CD4-positive, alpha-beta T cell treated with Interleukin-6 at 100 ng/mL for 8 hours (primary cell): Measurements from ENCODE around the gene TEKTIP1.

Experiments
- DNase-seq: peaks from one replicate; pipeline ENCODE4 v3.0.0-alpha.2; 2020; ENCODE audit warnings: mixed read lengths, low spot score

TEKTIP1 gene

DNA sequence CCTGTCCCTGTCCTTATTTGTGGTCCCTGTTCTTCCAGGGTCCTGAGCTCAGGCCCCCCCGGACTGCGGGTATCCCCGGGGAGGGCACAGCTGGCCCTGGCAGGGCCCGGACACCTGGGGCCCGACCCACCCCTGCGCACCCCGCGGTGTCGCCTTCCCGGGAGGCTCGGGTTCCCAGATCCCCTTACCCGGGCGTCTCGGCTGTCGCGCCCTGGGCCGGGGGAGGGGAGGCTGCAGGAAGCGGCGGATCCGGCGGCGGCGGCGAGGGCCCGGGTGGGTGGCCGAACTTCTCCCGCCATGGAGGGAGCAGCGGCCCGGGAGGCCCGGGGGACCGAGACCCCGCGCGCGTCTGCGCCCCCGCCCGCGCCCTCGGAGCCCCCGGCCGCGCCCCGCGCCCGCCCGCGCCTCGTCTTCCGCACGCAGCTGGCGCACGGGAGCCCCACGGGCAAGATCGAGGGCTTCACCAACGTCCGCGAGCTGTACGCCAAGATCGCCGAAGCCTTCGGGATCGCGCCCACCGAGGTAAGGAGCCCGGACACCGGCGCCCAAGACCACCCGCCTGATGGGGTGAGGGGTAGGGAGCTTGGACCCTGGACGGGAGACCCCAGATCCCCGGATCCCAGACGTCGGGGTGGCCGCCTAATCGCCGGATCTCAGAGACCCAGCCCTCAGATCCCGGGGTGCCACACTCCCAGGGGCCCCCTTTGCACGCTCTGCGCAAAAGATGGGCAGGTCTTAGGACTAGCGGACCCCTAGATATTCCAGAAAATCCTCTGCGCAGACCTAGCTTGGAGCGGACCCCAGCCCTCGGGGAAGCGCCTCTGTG, 46.5 kb downstream of the TEKTIP1 start, which contains the start of gene GIPC3:
TSS of gene GIPC3 (plus strand) at position 178 of the 826 bp plus-strand sequence. CDS start at position 298, 120 bp downstream.
- DNase-seq = no peak

DNA sequence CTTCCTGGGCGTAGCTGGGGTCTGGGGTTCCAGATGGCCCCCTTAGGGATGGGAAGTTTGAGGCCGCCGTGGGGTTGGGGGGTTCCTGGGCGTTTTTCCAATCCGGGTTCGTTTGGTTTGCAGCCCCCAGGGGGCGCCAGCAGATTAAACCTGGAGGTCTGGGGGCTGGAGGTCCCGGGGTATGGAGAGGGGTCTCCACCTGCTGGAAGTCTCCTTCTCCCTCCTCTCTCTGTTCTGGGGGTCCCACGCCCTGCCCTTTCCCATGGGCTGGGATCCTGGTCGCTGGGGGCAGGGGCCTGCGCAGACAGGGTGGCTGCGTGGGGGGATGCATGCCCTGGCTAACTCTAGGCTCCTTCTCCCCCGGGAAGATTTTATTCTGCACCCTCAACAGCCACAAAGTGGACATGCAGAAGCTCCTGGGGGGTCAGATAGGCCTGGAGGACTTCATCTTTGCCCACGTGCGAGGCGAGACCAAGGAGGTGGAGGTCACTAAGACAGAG, 47.2 kb downstream of the TEKTIP1 start:
- no peak for DNase-seq

DNA sequence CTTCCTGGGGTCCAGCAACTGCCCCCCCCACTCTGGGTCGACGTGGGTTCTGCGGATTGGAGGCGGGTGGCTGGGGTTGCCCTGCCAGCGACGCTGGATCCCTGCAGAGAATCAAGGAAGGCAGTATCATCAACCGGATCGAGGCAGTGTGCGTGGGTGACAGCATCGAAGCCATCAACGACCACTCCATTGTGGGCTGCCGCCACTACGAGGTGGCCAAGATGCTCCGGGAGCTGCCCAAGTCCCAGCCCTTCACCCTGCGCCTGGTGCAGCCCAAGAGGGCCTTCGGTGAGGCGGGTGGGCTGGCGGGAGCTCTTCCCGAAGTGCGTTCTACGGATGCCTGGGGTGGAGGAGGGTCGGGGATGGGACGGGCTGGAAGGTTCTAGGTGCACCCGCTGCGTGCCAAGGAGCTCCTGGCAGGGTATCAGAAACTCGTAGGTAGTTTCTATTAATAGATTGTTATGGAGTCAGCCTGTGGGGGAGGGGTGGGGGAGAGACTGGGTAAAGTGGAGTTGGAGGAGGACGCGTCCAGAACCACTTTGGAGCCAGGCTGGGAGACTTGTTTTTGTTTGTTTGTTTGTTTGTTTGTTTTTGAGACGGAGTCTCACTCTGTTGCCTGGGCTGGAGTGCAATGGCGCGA, 47.9 kb downstream of the TEKTIP1 start:
- DNase-seq = no peak

DNA sequence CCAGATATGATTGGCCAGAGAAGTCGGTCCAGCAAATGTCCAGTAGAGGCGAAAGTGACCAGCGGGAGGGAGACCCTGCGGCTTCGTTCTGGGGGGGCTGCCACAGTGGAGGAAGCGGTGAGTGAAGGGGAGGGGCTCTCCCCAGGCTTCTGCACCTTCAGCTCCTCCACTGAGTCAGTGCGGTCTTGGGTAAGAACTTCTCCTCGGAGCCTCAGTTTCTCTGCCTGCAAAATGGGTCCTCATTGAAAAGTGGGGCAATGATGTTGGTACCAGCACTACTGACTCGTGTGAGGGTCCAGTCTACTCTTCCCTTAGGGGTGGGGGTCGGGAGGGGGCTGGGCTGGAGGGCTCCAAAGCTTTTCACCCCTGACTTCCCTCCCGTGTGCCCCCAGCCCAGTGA, 50.5 kb downstream of the TEKTIP1 start:
- DNase-seq = no peak

DNA sequence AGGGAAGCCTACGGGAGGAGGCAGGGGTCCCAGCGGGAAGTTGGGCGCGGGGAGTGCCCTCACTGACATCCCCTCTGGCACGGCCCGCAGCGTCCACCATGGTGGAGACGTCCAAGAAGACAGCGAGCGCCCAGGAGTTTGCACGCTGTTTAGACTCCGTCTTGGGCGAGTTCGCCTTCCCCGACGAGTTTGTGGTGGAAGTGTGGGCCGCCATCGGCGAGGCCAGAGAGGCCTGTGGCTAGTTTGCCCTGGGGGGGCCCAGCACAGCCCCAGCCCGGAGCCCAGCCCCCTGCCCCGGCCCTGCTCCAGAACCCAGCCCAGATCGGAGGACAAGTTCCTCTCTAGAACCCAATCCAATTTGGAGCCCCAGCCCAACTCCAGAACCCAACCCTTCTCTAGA, 51.0 kb downstream of the TEKTIP1 start:
- DNase-seq = no peak

DNA sequence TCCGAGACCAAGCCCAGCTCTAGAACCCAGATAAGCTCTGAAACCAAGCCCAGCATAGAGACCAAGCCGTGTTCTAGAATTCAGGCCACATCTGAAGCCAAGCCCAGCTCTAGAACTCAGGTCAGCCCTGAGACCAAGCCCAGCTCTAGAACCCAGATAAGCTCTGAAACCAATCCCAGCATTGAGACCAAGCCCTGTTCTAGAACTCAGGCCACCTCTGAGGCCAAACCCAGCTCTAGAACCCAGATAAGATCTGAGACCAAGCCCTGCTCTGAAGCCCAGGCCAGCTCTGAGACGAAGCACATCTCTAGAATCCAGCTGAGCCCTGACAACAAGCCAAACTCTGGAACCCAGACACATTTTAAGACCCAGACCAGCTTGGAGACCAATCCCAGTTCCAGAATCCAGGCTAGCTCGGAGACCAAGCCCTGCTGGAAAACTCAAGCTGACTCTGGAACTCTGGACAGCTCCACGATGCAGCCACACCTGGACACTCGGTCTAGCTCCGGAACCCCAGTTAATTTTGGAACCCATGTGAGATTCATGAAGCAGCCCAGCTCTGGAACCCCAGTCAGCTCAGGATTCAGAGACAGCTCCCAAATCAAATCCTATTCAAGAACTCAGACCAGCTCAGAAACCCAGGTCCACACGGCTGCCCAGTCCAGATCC, 52.2 kb downstream of the TEKTIP1 start:
- no peak for DNase-seq

DNA sequence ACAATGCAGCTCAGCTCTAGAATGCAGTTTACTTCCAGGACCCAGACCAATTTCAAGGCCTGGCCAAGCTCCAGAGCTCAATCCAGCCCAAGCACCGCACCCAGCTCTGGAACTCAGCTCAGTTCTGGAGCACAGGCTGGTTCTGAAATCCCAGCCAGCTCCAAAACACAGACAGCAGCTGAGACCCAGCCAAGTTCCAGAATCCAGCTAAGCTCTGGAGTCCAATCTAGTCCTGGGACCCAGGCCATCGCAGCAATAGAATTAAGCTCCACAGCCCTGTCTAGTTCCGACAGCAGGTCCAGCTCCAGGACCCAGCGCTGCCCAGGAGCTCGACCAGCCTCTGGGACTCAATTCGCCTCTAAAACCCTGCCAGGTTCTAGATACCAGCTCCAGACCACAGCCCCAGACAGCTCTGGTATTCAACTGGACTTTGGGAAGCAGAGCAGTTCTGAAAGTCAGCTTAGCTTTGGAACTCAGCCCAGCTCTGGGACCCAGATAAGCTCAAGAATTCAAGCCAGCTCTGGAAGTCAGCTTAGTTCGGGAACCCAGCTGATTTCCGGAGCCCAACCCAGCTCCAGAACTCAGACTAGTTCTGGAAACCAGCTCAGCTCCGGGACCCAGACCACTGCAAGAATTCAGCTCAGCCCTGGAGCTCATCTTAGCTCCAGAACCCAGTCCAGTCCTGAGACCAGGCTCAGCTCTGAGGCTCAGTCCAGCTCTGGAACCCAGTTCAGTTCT, 53.1 kb downstream of the TEKTIP1 start:
- DNase-seq = no peak

DNA sequence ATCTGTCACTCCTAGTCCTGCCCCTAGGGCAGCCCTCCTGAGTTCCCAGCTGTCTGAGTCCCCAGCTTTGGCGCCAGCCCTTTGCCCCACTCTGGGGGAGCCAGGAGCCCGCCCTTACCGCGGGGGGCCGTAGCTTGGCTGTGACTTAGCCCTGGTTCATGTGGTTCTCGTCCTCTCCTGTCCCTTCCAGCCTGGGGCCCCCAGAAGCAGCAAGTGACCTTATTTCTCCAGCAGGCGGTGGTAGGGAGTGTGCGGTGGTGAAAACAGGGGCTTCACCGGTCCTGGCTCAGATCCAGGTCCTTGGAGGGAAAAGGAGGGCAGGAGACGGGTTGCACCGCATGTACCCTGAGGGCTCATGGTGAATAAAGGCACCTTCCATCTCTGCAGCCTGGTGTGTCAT, 54.2 kb downstream of the TEKTIP1 start:
- no peak for DNase-seq
